ENCODE data around the gene NOS1AP. TPM values are rescaled to one million over a fixed set of nuclear protein-coding genes. Genes with fewer than 3 reads are reported as not detected.

The NOS1AP gene
- polyA plus RNA-seq, 3 donors = 0.12 TPM; not detected in 2

DNA sequence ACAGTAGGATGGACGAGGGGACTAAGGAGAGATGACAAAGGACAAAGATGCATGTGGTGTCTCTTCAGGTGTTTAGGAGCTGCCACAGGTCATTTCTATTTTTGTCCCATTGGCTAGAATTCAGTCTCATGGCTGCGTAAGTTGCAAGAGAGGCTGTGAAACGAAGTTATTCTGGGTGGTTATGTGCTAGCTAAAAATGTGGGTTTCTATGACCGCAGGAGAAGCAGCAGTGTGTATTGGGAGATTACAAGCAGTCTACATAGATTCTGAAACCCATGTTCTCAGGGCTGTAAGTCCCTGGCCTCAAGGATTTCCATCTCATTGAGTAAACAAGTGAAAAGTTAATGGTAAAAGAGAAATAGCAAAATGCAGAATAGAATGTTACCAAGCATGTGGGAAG, 196.5 kb downstream of the NOS1AP start:
- H3K9ac ChIP-seq (ENCODE audit: insufficient read depth, low read length, poor library complexity, severe bottlenecking) = no peak overlapping the region

DNA sequence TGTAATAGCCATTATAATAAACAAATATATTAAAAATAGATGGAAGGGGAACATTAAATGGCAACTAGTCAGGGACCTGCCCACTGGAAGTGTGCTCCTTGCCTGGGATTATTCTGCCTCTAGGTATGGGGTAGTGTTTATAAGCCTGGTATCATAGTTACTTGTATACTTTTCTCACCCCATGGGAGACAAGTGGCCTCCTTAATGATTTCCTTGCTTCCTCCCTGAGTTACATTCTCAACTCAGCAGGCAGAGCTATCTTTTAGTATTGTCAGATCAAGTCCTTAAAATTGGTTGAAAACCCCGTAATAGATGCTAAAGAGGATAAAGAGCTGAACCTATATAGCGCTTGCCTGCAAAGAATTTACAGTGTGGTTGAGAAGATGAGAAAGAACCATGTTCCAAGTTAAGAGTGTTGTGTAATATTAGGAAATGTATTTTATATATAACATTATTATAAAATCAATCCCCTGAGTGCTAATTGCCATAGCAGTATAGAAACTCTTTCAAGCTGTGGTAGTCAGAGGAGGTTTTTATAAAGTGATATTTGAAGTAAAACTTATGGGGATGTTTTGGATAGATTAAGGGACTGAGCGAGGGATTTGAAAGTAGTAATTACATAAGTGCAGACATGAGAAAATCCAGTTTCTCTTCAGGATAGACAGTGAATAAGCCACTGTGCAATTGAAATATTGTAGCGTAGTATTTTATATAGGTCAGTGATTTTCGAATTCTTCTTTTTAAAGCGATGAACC, 200.7 kb downstream of the NOS1AP start:
- no peaks in the 10 kb centered on the region for H3K36me3 Mint-ChIP-seq
- Histone ChIP-seq H3K9me3 (replicated peaks in 1 of 2; ENCODE audit: control insufficient read depth in 1 of 2, insufficient read depth in 1 of 2, low read length in 2 of 2) (no peaks in the 10 kb centered on the region), H3K9ac (ENCODE audit: insufficient read depth, low read length, poor library complexity, severe bottlenecking) (no peak overlapping the region), H3K4me2 (replicated peaks; ENCODE audit: extremely low read depth, low read length, poor library complexity, severe bottlenecking) (no peak overlapping the region), H3K4me3 (replicated peaks in 1 of 3; ENCODE audit: low read depth in 2 of 3, low read length in 3 of 3) (no peak overlapping the region), H3K27me3 (ENCODE audit: control insufficient read depth in 2 of 2, insufficient read depth in 2 of 2, low read length in 2 of 2) (no peaks in the 10 kb centered on the region), H4K20me1 (ENCODE audit: insufficient read depth, low read length) (no peaks in the 10 kb centered on the region), H3K79me2 (ENCODE audit: insufficient read depth, low read length) (no peaks in the 10 kb centered on the region), H3K4me1 (ENCODE audit: control insufficient read depth in 1 of 2, insufficient read depth in 2 of 2, low read length in 2 of 2) (peaks cover 0 to 6% of the 10 kb centered on the region in 2 donors), H3K36me3 (replicated peaks in 1 of 2; ENCODE audit: control insufficient read depth in 1 of 2, insufficient read depth in 2 of 2, low read length in 2 of 2) (no peaks in the 10 kb centered on the region), H2AFZ (ENCODE audit: insufficient read depth, low read depth, low read length, poor library complexity, severe bottlenecking) (no peak overlapping the region), H3K27ac (ENCODE audit: low read depth in 1 of 2, low read length in 2 of 2) (no peak overlapping the region)
- H3K4me1 Mint-ChIP-seq = peaks cover 17% of the 10 kb centered on the region
- H3K27ac Mint-ChIP-seq = no peak overlapping the region
- H3K4me3 Mint-ChIP-seq = no peak overlapping the region
- DNase-seq = no peak
- intact Hi-C loops (cut with micrococcal nuclease) = no loop called here
- 100% methylated on average over 2 of the region's 6 CpGs for WGBS (ENCODE audit: insufficient coverage)
- TF ChIP-seq, protein P1, sequence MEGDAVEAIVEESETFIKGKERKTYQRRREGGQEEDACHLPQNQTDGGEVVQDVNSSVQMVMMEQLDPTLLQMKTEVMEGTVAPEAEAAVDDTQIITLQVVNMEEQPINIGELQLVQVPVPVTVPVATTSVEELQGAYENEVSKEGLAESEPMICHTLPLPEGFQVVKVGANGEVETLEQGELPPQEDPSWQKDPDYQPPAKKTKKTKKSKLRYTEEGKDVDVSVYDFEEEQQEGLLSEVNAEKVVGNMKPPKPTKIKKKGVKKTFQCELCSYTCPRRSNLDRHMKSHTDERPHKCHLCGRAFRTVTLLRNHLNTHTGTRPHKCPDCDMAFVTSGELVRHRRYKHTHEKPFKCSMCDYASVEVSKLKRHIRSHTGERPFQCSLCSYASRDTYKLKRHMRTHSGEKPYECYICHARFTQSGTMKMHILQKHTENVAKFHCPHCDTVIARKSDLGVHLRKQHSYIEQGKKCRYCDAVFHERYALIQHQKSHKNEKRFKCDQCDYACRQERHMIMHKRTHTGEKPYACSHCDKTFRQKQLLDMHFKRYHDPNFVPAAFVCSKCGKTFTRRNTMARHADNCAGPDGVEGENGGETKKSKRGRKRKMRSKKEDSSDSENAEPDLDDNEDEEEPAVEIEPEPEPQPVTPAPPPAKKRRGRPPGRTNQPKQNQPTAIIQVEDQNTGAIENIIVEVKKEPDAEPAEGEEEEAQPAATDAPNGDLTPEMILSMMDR (IDR thresholded peaks at IDR 0.05) = no peak
- H3K9me3 Mint-ChIP-seq = no peaks in the 10 kb centered on the region
- H3K27me3 Mint-ChIP-seq (ENCODE audit: low read depth in 3 of 3) = peaks cover 0 to 3% (median 0%) of the 10 kb centered on the region in 3 donors

More for the DNA sequence above, 196.5 kb downstream of the NOS1AP start:
- H3K27me3 Mint-ChIP-seq (ENCODE audit: low read depth in 3 of 3) = peaks cover 0 to 10% (median 3%) of the 10 kb centered on the region in 3 donors
- peaks cover 0 to 4% (median 0%) of the 10 kb centered on the region in 7 donors for H3K9me3 Mint-ChIP-seq
- H3K4me3 Mint-ChIP-seq = no peak overlapping the region
- peaks cover 14% of the 10 kb centered on the region for H3K4me1 Mint-ChIP-seq
- H3K27me3 ChIP-seq (ENCODE audit: control insufficient read depth in 2 of 2, insufficient read depth in 2 of 2, low read length in 2 of 2) = no peaks in the 10 kb centered on the region
- no peak for DNase-seq
- no peaks in the 10 kb centered on the region for H4K20me1 ChIP-seq (ENCODE audit: insufficient read depth, low read length)
- WGBS (ENCODE audit: insufficient coverage) = 100% methylated on average over 4 of the region's 4 CpGs
- no peak overlapping the region for H2AFZ ChIP-seq (ENCODE audit: insufficient read depth, low read depth, low read length, poor library complexity, severe bottlenecking)
- H3K27ac ChIP-seq (ENCODE audit: low read depth in 1 of 2, low read length in 2 of 2) = no peak overlapping the region
- H3K36me3 Mint-ChIP-seq = peaks cover 0 to 4% of the 10 kb centered on the region in 2 donors
- TF ChIP-seq, protein P1 (IDR thresholded peaks at IDR 0.05) = no peak
- intact Hi-C loops (cut with micrococcal nuclease) = no loop called here
- no peak overlapping the region for H3K4me3 ChIP-seq (replicated peaks in 1 of 3; ENCODE audit: low read depth in 2 of 3, low read length in 3 of 3)
- no peak overlapping the region for H3K4me2 ChIP-seq (replicated peaks; ENCODE audit: extremely low read depth, low read length, poor library complexity, severe bottlenecking)
- H3K27ac Mint-ChIP-seq = no peak overlapping the region
- no peaks in the 10 kb centered on the region for H3K36me3 ChIP-seq (replicated peaks in 1 of 2; ENCODE audit: control insufficient read depth in 1 of 2, insufficient read depth in 2 of 2, low read length in 2 of 2)
- H3K79me2 ChIP-seq (ENCODE audit: insufficient read depth, low read length) = no peaks in the 10 kb centered on the region
- H3K4me1 ChIP-seq (ENCODE audit: control insufficient read depth in 1 of 2, insufficient read depth in 2 of 2, low read length in 2 of 2) = peaks cover 0 to 6% of the 10 kb centered on the region in 2 donors
- H3K9me3 ChIP-seq (replicated peaks in 1 of 2; ENCODE audit: control insufficient read depth in 1 of 2, insufficient read depth in 1 of 2, low read length in 2 of 2) = no peaks in the 10 kb centered on the region
